CD14-positive monocyte (primary cell): ENCODE measurements around the gene KDM1B. TPM values are rescaled to one million over a fixed set of nuclear protein-coding genes. Genes with fewer than 3 reads are reported as not detected.
A peak's percentile ranks its signal among the peaks of the same experiment; 100 is the strongest.

ENCODE experiments used
- DNase-seq, 3 donors: peaks; one replicate each; pipeline ENCODE4 v3.0.0-alpha.2; 2011 to 2022
- H2AFZ ChIP-seq: 2 replicates; pipeline ENCODE4 v1.6.0; 2012; ENCODE audit warnings: mild to moderate bottlenecking, low read depth, low read length, inconsistent platforms; ENCODE audit not compliant: insufficient read depth, poor library complexity, severe bottlenecking
- H3K27ac ChIP-seq, 2 donors: 1 replicate in 1 of 2; 2 replicates in 1 of 2; pipeline ENCODE4 v1.5.1; 2012 to 2013; ENCODE audit warnings: low read length in 2 of 2, control low read depth in 1 of 2, inconsistent platforms in 1 of 2, low read depth in 1 of 2, mild to moderate bottlenecking in 1 of 2
- H3K27me3 ChIP-seq, 2 donors: one replicate each; pipeline versions ENCODE4 v1.6.0 to v1.6.1; 2011 to 2013; ENCODE audit warnings: low read length in 2 of 2; ENCODE audit not compliant: control insufficient read depth in 2 of 2, insufficient read depth in 2 of 2
- H3K36me3 ChIP-seq, 2 donors: replicated peaks in 1 of 2; 1 replicate in 1 of 2; 2 replicates in 1 of 2; pipeline versions ENCODE4 v1.5.1 to v1.6.1; 2012 to 2013; ENCODE audit warnings: low read length in 2 of 2, control low read depth in 1 of 2, inconsistent platforms in 1 of 2, mild to moderate bottlenecking in 1 of 2; ENCODE audit not compliant: insufficient read depth in 2 of 2, control insufficient read depth in 1 of 2
- H3K4me1 ChIP-seq, 2 donors: 1 replicate in 1 of 2; 2 replicates in 1 of 2; pipeline versions ENCODE4 v1.5.1 to v1.6.1; 2012 to 2013; ENCODE audit warnings: low read length in 2 of 2, control low read depth in 1 of 2, inconsistent platforms in 1 of 2, mild to moderate bottlenecking in 1 of 2, moderate library complexity in 1 of 2; ENCODE audit not compliant: insufficient read depth in 2 of 2, control insufficient read depth in 1 of 2
- H3K4me2 ChIP-seq: replicated peaks from 2 replicates; pipeline ENCODE3; 2012; ENCODE audit warnings: low read length, moderate library complexity, mild to moderate bottlenecking; ENCODE audit not compliant: poor library complexity, severe bottlenecking; ENCODE audit errors: extremely low read depth
- H3K4me3 ChIP-seq, 3 experiments: fragments of 200-600 bp in 1 of 3; sonication (generic) in 1 of 3; replicated peaks in 1 of 3; 1 replicate in 2 of 3; 2 replicates in 1 of 3; pipeline ENCODE4 v1.5.1; 2011 to 2013; ENCODE audit warnings: low read length in 3 of 3, mild to moderate bottlenecking in 3 of 3, control low read depth in 2 of 3, low read depth in 2 of 3, inconsistent platforms in 1 of 3, moderate library complexity in 1 of 3
- H3K79me2 ChIP-seq: 2 replicates; pipeline ENCODE4 v1.6.0; 2012; ENCODE audit warnings: mild to moderate bottlenecking, control low read depth, inconsistent platforms, low read length, moderate library complexity; ENCODE audit not compliant: insufficient read depth
- H3K9ac ChIP-seq: 2 replicates; pipeline ENCODE4 v1.6.0; 2017; ENCODE audit warnings: low read length, mild to moderate bottlenecking; ENCODE audit not compliant: insufficient read depth, poor library complexity, severe bottlenecking
- H3K9me3 ChIP-seq, 2 donors: replicated peaks in 1 of 2; 1 replicate in 1 of 2; 2 replicates in 1 of 2; pipeline versions ENCODE4 v1.5.1 to v1.6.1; 2012 to 2013; ENCODE audit warnings: low read length in 2 of 2, control low read depth in 1 of 2; ENCODE audit not compliant: control insufficient read depth in 1 of 2, insufficient read depth in 1 of 2
- H4K20me1 ChIP-seq: 2 replicates; pipeline ENCODE4 v1.6.0; 2012; ENCODE audit warnings: mild to moderate bottlenecking, low read length, control low read depth, moderate library complexity; ENCODE audit not compliant: insufficient read depth
- H3K27ac Mint-ChIP-seq, 7 donors: one replicate each; pipeline ENCODE4 v1.8.0; 2020; ENCODE audit warnings: mild to moderate bottlenecking in 7 of 7, mixed read lengths in 7 of 7, moderate library complexity in 6 of 7, inconsistent platforms in 2 of 7
- H3K27me3 Mint-ChIP-seq, 3 donors: one replicate each; pipeline ENCODE4 v1.8.0; 2021 to 2022; ENCODE audit warnings: low read depth in 3 of 3, mild to moderate bottlenecking in 3 of 3, mixed read lengths in 3 of 3, moderate library complexity in 3 of 3, inconsistent platforms in 1 of 3
- H3K36me3 Mint-ChIP-seq, 2 donors: one replicate each; pipeline ENCODE4 v1.8.0; 2020; ENCODE audit warnings: mixed read lengths in 2 of 2, inconsistent platforms in 1 of 2, mild to moderate bottlenecking in 1 of 2
- H3K4me1 Mint-ChIP-seq: one replicate; pipeline ENCODE4 v1.8.0; 2020; ENCODE audit warnings: mild to moderate bottlenecking, mixed read lengths
- H3K4me3 Mint-ChIP-seq, 2 donors: one replicate each; pipeline ENCODE4 v1.8.0; 2020; ENCODE audit warnings: mild to moderate bottlenecking in 2 of 2, mixed read lengths in 2 of 2, moderate library complexity in 1 of 2
- H3K9me3 Mint-ChIP-seq, 7 donors: one replicate each; pipeline ENCODE4 v1.8.0; 2020 to 2022; ENCODE audit warnings: mixed read lengths in 7 of 7, mild to moderate bottlenecking in 6 of 7, moderate library complexity in 6 of 7, inconsistent platforms in 2 of 7
- WGBS: methylation state at CpG from one replicate; pipeline ENCODE4 v1.1.5; 2013; ENCODE audit warnings: missing lambda C conversion rate; ENCODE audit not compliant: insufficient coverage; 5-methylcytosine and 5-hydroxymethylcytosine counted together
- intact Hi-C, 2 donors: fragments of 100-400 bp; cut with micrococcal nuclease; formaldehyde crosslinking; loops; one replicate each; pipeline versions ENCODE4 v1.15.0 to v1.15.1; 2023
- polyA plus RNA-seq, 3 donors: library from polyadenylated mRNA; depleted of rRNA in 1 of 3; unstranded in 2 of 3; stranded (reverse) in 1 of 3; fragments of 300-500 nt in 2 of 3; fragments of >200 nt in 1 of 3; fragmentation: Illumina TruSeq in 2 of 3; gene quantifications; 1 replicate in 2 of 3; 2 replicates in 1 of 3; pipeline ENCODE4 v1.2.3, GENCODE V29; 2012 to 2021
- TF ChIP-seq, protein P1 (sequence below): fragments of 200-600 bp; IDR thresholded peaks from one replicate; pipeline ENCODE4 v1.8.0; 2022; ENCODE audit warnings: antibody characterized with exemption, mild to moderate bottlenecking

The KDM1B gene
- polyA plus RNA-seq, 3 donors: 4.4 to 50.8 (median 24.1) TPM

DNA sequence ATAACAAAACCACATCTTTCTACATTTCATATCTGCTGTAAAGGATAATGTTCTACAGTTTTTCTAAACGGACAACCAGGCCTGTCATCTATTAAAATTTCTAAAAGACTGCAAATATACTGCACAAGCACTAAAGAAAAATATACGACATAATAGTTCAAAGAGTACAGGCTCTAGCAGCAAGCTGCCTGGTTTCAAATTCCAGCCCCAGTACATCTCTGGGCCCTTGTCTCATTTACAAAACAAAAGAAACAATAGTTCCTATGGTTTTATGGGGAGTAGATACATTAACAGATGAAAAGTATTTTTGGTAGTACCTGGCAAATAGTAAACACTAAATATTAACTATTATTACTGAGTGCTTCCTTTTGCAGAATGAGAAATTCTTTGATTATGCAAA lies 85.0 kb downstream of the KDM1B start:
- no peaks in the 10 kb centered on the region for H3K4me1 Mint-ChIP-seq
- H3K9me3 Mint-ChIP-seq: no peaks in the 10 kb centered on the region
- Histone ChIP-seq H3K4me3 (no peak overlapping the region), H3K36me3 (peaks cover 74 to 99% of the 10 kb centered on the region in 2 donors), H3K79me2 (peaks cover 97% of the 10 kb centered on the region), H3K27ac (no peak overlapping the region), H3K27me3 (no peaks in the 10 kb centered on the region), H2AFZ (no peak overlapping the region), H3K4me1 (no peaks in the 10 kb centered on the region), H3K9ac (no peak overlapping the region), H4K20me1 (peaks cover 56% of the 10 kb centered on the region), H3K4me2 (no peak overlapping the region), H3K9me3 (no peaks in the 10 kb centered on the region)
- H3K27ac Mint-ChIP-seq: peak overlapping the region in 1 of 7 donors; percentile 19
- intact Hi-C loops: no loop called here
- DNase-seq: no peak
- 100% methylated on average over 1 of the region's 2 CpGs for WGBS
- no peaks in the 10 kb centered on the region for H3K27me3 Mint-ChIP-seq
- TF ChIP-seq, protein P1, sequence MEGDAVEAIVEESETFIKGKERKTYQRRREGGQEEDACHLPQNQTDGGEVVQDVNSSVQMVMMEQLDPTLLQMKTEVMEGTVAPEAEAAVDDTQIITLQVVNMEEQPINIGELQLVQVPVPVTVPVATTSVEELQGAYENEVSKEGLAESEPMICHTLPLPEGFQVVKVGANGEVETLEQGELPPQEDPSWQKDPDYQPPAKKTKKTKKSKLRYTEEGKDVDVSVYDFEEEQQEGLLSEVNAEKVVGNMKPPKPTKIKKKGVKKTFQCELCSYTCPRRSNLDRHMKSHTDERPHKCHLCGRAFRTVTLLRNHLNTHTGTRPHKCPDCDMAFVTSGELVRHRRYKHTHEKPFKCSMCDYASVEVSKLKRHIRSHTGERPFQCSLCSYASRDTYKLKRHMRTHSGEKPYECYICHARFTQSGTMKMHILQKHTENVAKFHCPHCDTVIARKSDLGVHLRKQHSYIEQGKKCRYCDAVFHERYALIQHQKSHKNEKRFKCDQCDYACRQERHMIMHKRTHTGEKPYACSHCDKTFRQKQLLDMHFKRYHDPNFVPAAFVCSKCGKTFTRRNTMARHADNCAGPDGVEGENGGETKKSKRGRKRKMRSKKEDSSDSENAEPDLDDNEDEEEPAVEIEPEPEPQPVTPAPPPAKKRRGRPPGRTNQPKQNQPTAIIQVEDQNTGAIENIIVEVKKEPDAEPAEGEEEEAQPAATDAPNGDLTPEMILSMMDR: no peak
- H3K36me3 Mint-ChIP-seq: peaks cover 66 to 79% of the 10 kb centered on the region in 2 donors
- no peak overlapping the region for H3K4me3 Mint-ChIP-seq

DNA sequence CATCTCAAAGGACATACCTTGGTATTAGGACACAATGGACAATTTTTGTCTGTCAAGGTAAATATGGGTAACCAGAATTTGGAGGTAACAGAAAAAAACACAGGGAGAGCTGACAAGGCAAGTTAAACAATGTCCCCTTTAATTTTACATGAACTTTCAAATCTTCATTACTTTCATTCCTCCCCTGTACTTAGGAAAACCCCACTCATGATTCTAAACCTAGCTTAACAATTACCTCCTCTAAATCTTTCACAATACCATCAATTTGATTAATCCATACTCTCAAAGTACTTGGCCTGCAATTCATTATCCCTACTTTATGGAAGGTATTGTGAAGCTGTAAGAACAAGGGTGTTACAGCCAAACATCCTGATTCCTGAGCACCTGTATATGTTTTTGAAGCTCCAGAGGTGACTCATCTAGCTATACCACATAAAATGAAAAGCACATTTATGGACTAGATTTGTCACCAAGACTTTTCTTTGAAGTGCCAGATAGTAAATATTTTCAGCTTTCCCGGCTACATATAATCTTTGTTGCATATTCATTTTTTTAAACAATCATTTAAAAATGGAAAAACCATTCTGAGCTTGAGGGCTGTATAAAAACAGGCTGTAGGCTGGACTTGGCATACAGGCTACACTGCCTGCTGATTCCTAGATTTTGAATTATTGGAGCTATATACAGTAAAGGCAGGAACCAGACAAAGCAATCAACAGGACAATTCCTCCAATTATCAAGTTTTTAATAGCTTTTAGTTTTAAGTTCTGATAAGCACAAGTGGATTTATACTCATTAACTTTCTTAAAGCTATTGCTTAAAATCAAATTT lies 86.2 kb downstream of the KDM1B start:
- H3K36me3 Mint-ChIP-seq: peaks cover 64 to 78% of the 10 kb centered on the region in 2 donors
- Histone ChIP-seq H3K4me3 (no peak overlapping the region), H3K79me2 (peaks cover 99% of the 10 kb centered on the region), H3K27me3 (no peaks in the 10 kb centered on the region), H3K36me3 (peaks cover 70 to 99% of the 10 kb centered on the region in 2 donors), H3K4me1 (no peaks in the 10 kb centered on the region), H3K9ac (no peak overlapping the region), H3K27ac (peak overlapping the region in 1 of 2 donors; percentile 17), H2AFZ (no peak overlapping the region), H3K9me3 (no peaks in the 10 kb centered on the region), H3K4me2 (no peak overlapping the region), H4K20me1 (peaks cover 61% of the 10 kb centered on the region)
- no peak for DNase-seq
- H3K27ac Mint-ChIP-seq: peak overlapping the region in 2 of 7 donors; percentile 24 to 64
- H3K4me1 Mint-ChIP-seq: no peaks in the 10 kb centered on the region
- intact Hi-C loops: no loop called here
- WGBS: no CpG with 5 or more reads among the region's 1 CpG
- H3K4me3 Mint-ChIP-seq: no peak overlapping the region
- H3K27me3 Mint-ChIP-seq: no peaks in the 10 kb centered on the region
- TF ChIP-seq, protein P1: no peak
- no peaks in the 10 kb centered on the region for H3K9me3 Mint-ChIP-seq
